IMR-90 (cell line): ENCODE results near the gene E4F1. TPM values are rescaled to one million over a fixed set of nuclear protein-coding genes. Genes with fewer than 3 reads are reported as not detected.
A peak's percentile ranks its signal among the peaks of the same experiment; 100 is the strongest.

Experiments used
- ATAC-seq: fragments of 200-7000 bp; cut with Tn5 transposase; 2 replicates; pipeline ENCODE4 v1.9.1; 2020; ENCODE audit warnings: low read depth, mild to moderate bottlenecking, moderate library complexity
- BruUV-seq: library from RNA; stranded (reverse); fragments of 400-500 nt; replicated peaks from 2 replicates; lab custom pipeline; 2021; lab: Mats Ljungman, UMichigan
- CTCF ChIA-PET: fragments of 300-600 bp; formaldehyde crosslinking; extraction: SDS; loops from one replicate; lab custom pipeline; 2021; ENCODE audit warnings: antibody characterized with exemption; lab: Yijun Ruan, JAX
- POLR2A ChIA-PET: fragments of 300-600 bp; sonication (Branson Sonifier 250); formaldehyde crosslinking; loops from one replicate; lab custom pipeline; 2022; ENCODE audit warnings: antibody characterized with exemption; ENCODE audit not compliant: unreplicated experiment; lab: Charles Lee
- DNase-seq: peaks from one replicate; pipeline ENCODE4 v3.0.0; 2013
- H2AFZ ChIP-seq: replicated peaks from 2 replicates; pipeline ENCODE3; 2013; ENCODE audit warnings: low read length, mild to moderate bottlenecking; ENCODE audit not compliant: poor library complexity
- H2AK5ac ChIP-seq: 2 replicates; pipeline ENCODE4 v1.6.1; 2013; ENCODE audit warnings: low read depth, low read length, inconsistent platforms
- H2AK9ac ChIP-seq: replicated peaks from 2 replicates; pipeline ENCODE3; 2013; ENCODE audit warnings: mild to moderate bottlenecking, low read depth, low read length, moderate library complexity; ENCODE audit not compliant: poor library complexity
- H2BK120ac ChIP-seq: 2 replicates; pipeline ENCODE4 v1.6.1; 2013; ENCODE audit warnings: low read depth, low read length, inconsistent platforms
- H2BK15ac ChIP-seq: 3 replicates; pipeline ENCODE4 v1.6.1; 2013; ENCODE audit warnings: low read depth, low read length, inconsistent platforms
- H2BK20ac ChIP-seq: 2 replicates; pipeline ENCODE4 v1.6.1; 2013; ENCODE audit warnings: low read depth, mild to moderate bottlenecking, inconsistent platforms, low read length, moderate library complexity
- H2BK5ac ChIP-seq: 2 replicates; pipeline ENCODE4 v1.6.1; 2013; ENCODE audit warnings: mild to moderate bottlenecking, low read depth, low read length, inconsistent platforms; ENCODE audit not compliant: poor library complexity, severe bottlenecking
- H3K14ac ChIP-seq: replicated peaks from 2 replicates; pipeline ENCODE4 v1.6.1; 2013; ENCODE audit warnings: low read depth, low read length, inconsistent platforms
- H3K18ac ChIP-seq: 2 replicates; pipeline ENCODE4 v1.6.1; 2013; ENCODE audit warnings: low read depth, low read length, control low read depth
- H3K23ac ChIP-seq: 2 replicates; pipeline ENCODE4 v1.6.1; 2013; ENCODE audit warnings: low read depth, low read length, inconsistent platforms
- H3K27ac ChIP-seq: 2 replicates; pipeline ENCODE4 v1.5.1; 2013; ENCODE audit warnings: mild to moderate bottlenecking, control low read depth, low read length; ENCODE audit not compliant: insufficient read depth
- H3K27me3 ChIP-seq: 2 replicates; pipeline ENCODE4 v1.6.1; 2013; ENCODE audit warnings: low read length; ENCODE audit not compliant: control insufficient read depth, insufficient read depth
- H3K36me3 ChIP-seq: 2 replicates; pipeline ENCODE4 v1.6.1; 2013; ENCODE audit warnings: low read length, mixed read lengths; ENCODE audit not compliant: control insufficient read depth, insufficient read depth
- H3K4ac ChIP-seq: 2 replicates; pipeline ENCODE4 v1.6.1; 2013; ENCODE audit warnings: low read depth, low read length, inconsistent platforms
- H3K4me1 ChIP-seq: 2 replicates; pipeline ENCODE4 v1.6.1; 2013; ENCODE audit warnings: low read length, mixed read lengths; ENCODE audit not compliant: control insufficient read depth, insufficient read depth
- H3K4me2 ChIP-seq: 2 replicates; pipeline ENCODE4 v1.6.1; 2013; ENCODE audit warnings: low read depth, mild to moderate bottlenecking, control low read depth, low read length, moderate library complexity
- H3K4me3 ChIP-seq: 2 replicates; pipeline ENCODE4 v1.5.1; 2013; ENCODE audit warnings: low read depth, mild to moderate bottlenecking, control low read depth, low read length, moderate library complexity; ENCODE audit not compliant: insufficient read depth
- H3K56ac ChIP-seq: 2 replicates; pipeline ENCODE4 v1.6.1; 2013; ENCODE audit warnings: low read length, inconsistent platforms; ENCODE audit not compliant: insufficient read depth; ENCODE audit errors: extremely low read depth
- H3K79me1 ChIP-seq, 2 experiments: 2 replicates each; pipeline ENCODE4 v1.6.1; 2013; ENCODE audit warnings: low read length in 2 of 2, inconsistent platforms in 1 of 2, low read depth in 1 of 2
- H3K9ac ChIP-seq: 2 replicates; pipeline ENCODE4 v1.6.1; 2013; ENCODE audit warnings: low read depth, low read length, control low read depth
- H3K9me1 ChIP-seq: 2 replicates; pipeline ENCODE4 v1.6.1; 2013; ENCODE audit warnings: low read length, inconsistent platforms; ENCODE audit not compliant: insufficient read depth
- H3K9me3 ChIP-seq: 2 replicates; pipeline ENCODE4 v1.6.1; 2013; ENCODE audit warnings: low read length; ENCODE audit not compliant: control insufficient read depth, insufficient read depth
- H4K20me1 ChIP-seq: 2 replicates; pipeline ENCODE4 v1.6.1; 2013; ENCODE audit warnings: low read length, inconsistent platforms; ENCODE audit not compliant: insufficient read depth
- H4K5ac ChIP-seq: 2 replicates; pipeline ENCODE4 v1.6.1; 2013; ENCODE audit warnings: mild to moderate bottlenecking, low read depth, low read length, control low read depth
- H4K8ac ChIP-seq, 2 experiments: 2 replicates each; pipeline ENCODE4 v1.6.1; 2013; ENCODE audit warnings: low read depth in 2 of 2, low read length in 2 of 2, control low read depth in 1 of 2, inconsistent platforms in 1 of 2
- H4K91ac ChIP-seq: 2 replicates; pipeline ENCODE4 v1.6.1; 2013; ENCODE audit warnings: low read depth, low read length, inconsistent platforms; ENCODE audit not compliant: insufficient read depth
- BHLHE40 ChIP-seq: fragments of 150-350 bp; IDR thresholded peaks from 2 replicates; pipeline ENCODE4 v1.6.1; 2016; ENCODE audit warnings: mild to moderate bottlenecking, low read depth, low read length
- CHD1 ChIP-seq: IDR thresholded peaks from 2 replicates; pipeline ENCODE4 v1.6.1; 2012; ENCODE audit warnings: low read depth, low read length, improper control_type of control experiment
- CTCF ChIP-seq: conservative IDR thresholded peaks from 2 replicates; pipeline ENCODE4 v1.5.1; 2012; ENCODE audit warnings: mild to moderate bottlenecking, low read depth, low read length, improper control_type of control experiment
- ELK1 ChIP-seq: fragments of 150-350 bp; IDR thresholded peaks from 2 replicates; pipeline ENCODE4 v1.6.1; 2016; ENCODE audit warnings: low read depth, mild to moderate bottlenecking, low read length, moderate library complexity, borderline replicate concordance
- MAFK ChIP-seq: IDR thresholded peaks from 2 replicates; pipeline ENCODE4 v1.6.1; 2012; ENCODE audit warnings: low read depth, low read length, improper control_type of control experiment
- MAZ ChIP-seq: IDR thresholded peaks from 2 replicates; pipeline ENCODE4 v1.6.1; 2012; ENCODE audit warnings: low read depth, mild to moderate bottlenecking, low read length, improper control_type of control experiment, moderate library complexity, borderline replicate concordance
- MXI1 ChIP-seq: IDR thresholded peaks from 2 replicates; pipeline ENCODE4 v1.6.1; 2012; ENCODE audit warnings: low read depth, mild to moderate bottlenecking, low read length, moderate library complexity, borderline replicate concordance
- NFE2L2 ChIP-seq: fragments of 150-350 bp; IDR thresholded peaks from 2 replicates; pipeline ENCODE4 v1.6.1; 2016; ENCODE audit warnings: low read depth, mild to moderate bottlenecking, low read length
- POLR2A ChIP-seq: IDR thresholded peaks from 2 replicates; pipeline ENCODE4 v1.6.1; 2012; ENCODE audit warnings: mild to moderate bottlenecking, low read depth, low read length
- RAD21 ChIP-seq: IDR thresholded peaks from 2 replicates; pipeline ENCODE4 v1.6.1; 2012; ENCODE audit warnings: low read length, improper control_type of control experiment
- RCOR1 ChIP-seq: IDR thresholded peaks from 2 replicates; pipeline ENCODE4 v1.6.1; 2012; ENCODE audit warnings: mild to moderate bottlenecking, low read length, improper control_type of control experiment; ENCODE audit not compliant: insufficient replicate concordance
- RFX5 ChIP-seq: IDR thresholded peaks from 2 replicates; pipeline ENCODE4 v1.8.0; 2012; ENCODE audit warnings: low read depth, mild to moderate bottlenecking, low read length, moderate library complexity
- USF2 ChIP-seq: fragments of 150-350 bp; IDR thresholded peaks from 2 replicates; pipeline ENCODE4 v1.6.1; 2017; ENCODE audit warnings: mild to moderate bottlenecking, antibody characterized with exemption, low read length, low read depth
- WGBS, 2 experiments: methylation state at CpG; one replicate each; pipeline versions ENCODE4 v1.1.5 to v1.1.7; 2013; ENCODE audit warnings: missing lambda C conversion rate in 2 of 2; ENCODE audit not compliant: insufficient read length in 1 of 2; ENCODE audit errors: extremely low coverage in 2 of 2; 5-methylcytosine and 5-hydroxymethylcytosine counted together
- dilution Hi-C: fragments of 300-500 bp; cut with HindIII; formaldehyde crosslinking; loops from one replicate; pipeline ENCODE4 v1.14.3; 2018; ENCODE audit warnings: low sequenced_read_pairs; ENCODE audit not compliant: unreplicated experiment
- in situ Hi-C: fragments of 300-500 bp; cut with MboI; formaldehyde crosslinking; loops from 3 replicates; pipeline ENCODE4 v1.14.3; 2019; ENCODE audit warnings: low sequenced_read_pairs, inconsistent platforms, mixed read lengths
- intact Hi-C: fragments of 100-400 bp; cut with micrococcal nuclease; formaldehyde crosslinking; loops from 2 replicates; pipeline ENCODE4 v1.10.0; 2022
- polyA plus RNA-seq, 3 experiments: library from polyadenylated mRNA; depleted of rRNA; stranded (reverse); fragments of >200 nt; gene quantifications; 2 replicates each; pipeline ENCODE4 v1.2.3, GENCODE V29; 2012; ENCODE audit warnings: low replicate concordance in 1 of 3
- total RNA-seq: library from RNA; depleted of rRNA; stranded (reverse); fragments of >200 nt; gene quantifications from 2 replicates; pipeline ENCODE4 v1.2.3, GENCODE V29; 2012

Gene E4F1
- total and polyA plus RNA-seq, 2 of the 4 experiments (the other 2 are of a cell fraction) = 13.1 to 33.0 TPM

- peak within 1 kb of the TSS; percentile 56; the same call in 1 of the 2 replicates for H3K23ac ChIP-seq
- no peak within 1 kb of the TSS for H2BK120ac ChIP-seq
- H3K56ac ChIP-seq = peak within 1 kb of the TSS; percentile 55
- peak; percentile 92 for DNase-seq
- H3K9me1 ChIP-seq = 0 out of 2 replicates have a peak, but pooled peaks cover 2% of the 10 kb centered on the region
- no peaks in the 10 kb centered on the region for H3K27me3 ChIP-seq
- no TSS peak for BruUV-seq
- peak within 1 kb of the TSS; percentile 13; the same call in 1 of the 2 replicates for H4K91ac ChIP-seq
- H4K8ac ChIP-seq = peak within 1 kb of the TSS; percentile 43 to 55; a peak in 1 of 4 replicates
- peaks cover 9% of the 10 kb centered on the region for H3K4me1 ChIP-seq
- WGBS, 2 experiments = 1% methylated on average over 39 of the region's 88 CpGs; no CpG with 5 or more reads in 1 of the 2 experiments
- ChIA-PET POLR2A (no interaction called here), CTCF (interaction anchor here (0.6 to 0.9 kb wide), 4 partner anchors 9 to 19 kb away, joined by 3 to 4 read pairs (median 3); no protein-coding TSS in a partner anchor)
- no peaks in the 10 kb centered on the region for H3K9me3 ChIP-seq
- dilution Hi-C loops = no loop called here
- H3K4me2 ChIP-seq = peak within 1 kb of the TSS; percentile 70
- peak within 1 kb of the TSS; percentile 52 for H3K4me3 ChIP-seq
- H2AK5ac ChIP-seq = peak within 1 kb of the TSS; percentile 29; the same call in 1 of the 2 replicates
- no peak within 1 kb of the TSS for H2BK15ac ChIP-seq
- peak; percentile 99 for ATAC-seq
- peak within 1 kb of the TSS; percentile 60 for H3K27ac ChIP-seq
- peaks cover 22% of the 10 kb centered on the region for H4K20me1 ChIP-seq
- peaks cover 32% of the 10 kb centered on the region for H3K36me3 ChIP-seq
- H3K4ac ChIP-seq = peak within 1 kb of the TSS; percentile 76
- peak within 1 kb of the TSS; percentile 30 for H4K5ac ChIP-seq
- intact Hi-C loops = no loop called here
- H3K18ac ChIP-seq = no peak within 1 kb of the TSS
- in situ Hi-C loops = loop anchor here (10.0 kb wide), 1 partner anchor 253 kb away; no protein-coding TSS in a partner anchor
- H2BK5ac ChIP-seq = peak within 1 kb of the TSS; percentile 20
- H3K9ac ChIP-seq = peak within 1 kb of the TSS; percentile 62
- peak within 1 kb of the TSS; percentile 84 for H2AK9ac ChIP-seq
- H2AFZ ChIP-seq = peak within 1 kb of the TSS; percentile 89
- no peak within 1 kb of the TSS for H2BK20ac ChIP-seq
- H3K79me1 ChIP-seq = peaks cover 24 to 46% of the 10 kb centered on the region in 2 experiments
- H3K14ac ChIP-seq = peak within 1 kb of the TSS; percentile 60
- TF ChIP-seq CHD1 (no peak), MAZ (peak; percentile 82; the same call in 1 of the 2 replicates), ELK1 (no peak), CTCF (peak; percentile 74), RAD21 (peak; percentile 64), NFE2L2 (no peak), RFX5 (no peak), MAFK (no peak), MXI1 (0 out of 2 replicates have a peak, but pooled peaks have one; percentile 38), RCOR1 (no peak), USF2 (no peak), POLR2A (no peak; the same call in none of the 2 replicates), BHLHE40 (peak; percentile 36; the same call in 1 of the 2 replicates)
Observed at GRCh38 chr16:2251296-2252111, 28.1 kb downstream of the E4F1 start, which contains the start of gene ECI1. TSS of gene ECI1 (minus strand) at chr16:2251587. CDS start at chr16:2251566, 21 bp downstream.
